ENCODE data around the gene PAPPA.

GRCh38 chr9:116422119-116422979, 268.8 kb downstream of the PAPPA start:
- TF ChIP-seq CTCF (conservative IDR thresholded peaks at IDR 0.05) = no peak
- no peak for TF ChIP-seq ZFX (IDR thresholded peaks at IDR 0.05)
